GM20000 (cell line): ENCODE data around the gene CENPP.

Experiments used
- DNase-seq: peaks from one replicate; pipeline ENCODE4 v3.0.0; 2012; ENCODE audit warnings: low spot score
- TF ChIP-seq, protein P1 (sequence below): IDR thresholded peaks from 2 replicates; pipeline ENCODE4 v1.5.1; 2012; ENCODE audit warnings: mild to moderate bottlenecking, control low read depth; ENCODE audit errors: extremely low read depth, missing control alignments

CENPP gene

DNA sequence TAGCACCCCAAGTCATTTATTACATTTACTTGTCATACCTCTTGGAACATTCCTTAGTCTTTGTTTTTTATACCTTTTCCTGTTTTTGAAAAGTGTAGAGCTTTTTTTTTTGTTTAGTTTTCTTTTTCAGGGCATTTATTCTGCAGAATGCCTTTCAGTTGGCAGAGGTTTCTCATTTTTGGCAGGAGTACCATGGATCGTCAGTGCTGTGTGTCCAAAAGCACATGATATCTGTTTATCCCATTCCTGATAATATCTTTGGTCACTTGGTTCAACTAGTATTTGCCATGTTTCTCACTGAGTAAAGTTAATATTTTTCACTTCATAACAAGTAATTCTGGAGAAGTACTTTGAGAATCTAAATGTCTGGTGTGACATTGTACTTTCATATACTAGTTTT is 67.9 kb downstream of the CENPP start:
- TF ChIP-seq, protein P1, sequence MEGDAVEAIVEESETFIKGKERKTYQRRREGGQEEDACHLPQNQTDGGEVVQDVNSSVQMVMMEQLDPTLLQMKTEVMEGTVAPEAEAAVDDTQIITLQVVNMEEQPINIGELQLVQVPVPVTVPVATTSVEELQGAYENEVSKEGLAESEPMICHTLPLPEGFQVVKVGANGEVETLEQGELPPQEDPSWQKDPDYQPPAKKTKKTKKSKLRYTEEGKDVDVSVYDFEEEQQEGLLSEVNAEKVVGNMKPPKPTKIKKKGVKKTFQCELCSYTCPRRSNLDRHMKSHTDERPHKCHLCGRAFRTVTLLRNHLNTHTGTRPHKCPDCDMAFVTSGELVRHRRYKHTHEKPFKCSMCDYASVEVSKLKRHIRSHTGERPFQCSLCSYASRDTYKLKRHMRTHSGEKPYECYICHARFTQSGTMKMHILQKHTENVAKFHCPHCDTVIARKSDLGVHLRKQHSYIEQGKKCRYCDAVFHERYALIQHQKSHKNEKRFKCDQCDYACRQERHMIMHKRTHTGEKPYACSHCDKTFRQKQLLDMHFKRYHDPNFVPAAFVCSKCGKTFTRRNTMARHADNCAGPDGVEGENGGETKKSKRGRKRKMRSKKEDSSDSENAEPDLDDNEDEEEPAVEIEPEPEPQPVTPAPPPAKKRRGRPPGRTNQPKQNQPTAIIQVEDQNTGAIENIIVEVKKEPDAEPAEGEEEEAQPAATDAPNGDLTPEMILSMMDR, result no peak
- DNase-seq, result no peak

GRCh38 chr9:92395617-92396016 is 69.9 kb downstream of the CENPP start:
- TF ChIP-seq, protein P1, result no peak
- DNase-seq, result no peak

DNA sequence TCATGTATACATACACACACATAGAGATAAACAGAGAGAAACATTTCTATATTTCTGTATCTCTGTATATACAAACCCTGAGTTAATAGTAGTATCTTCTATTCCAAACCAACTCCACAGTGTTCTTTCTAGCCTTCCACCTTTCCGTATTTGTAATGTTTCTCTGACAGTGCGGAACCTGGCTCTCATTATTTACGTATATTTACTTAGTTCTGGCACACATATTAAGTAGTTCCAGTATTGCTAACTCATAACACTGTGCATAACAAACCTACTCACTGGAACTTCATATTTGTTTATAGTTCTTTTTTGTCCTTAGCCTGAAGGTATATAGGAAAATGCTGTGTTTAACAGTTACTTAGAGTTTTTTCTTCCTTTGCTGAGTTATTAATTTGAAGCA is 72.1 kb downstream of the CENPP start:
- TF ChIP-seq, protein P1, result no peak
- no peak for DNase-seq

DNA sequence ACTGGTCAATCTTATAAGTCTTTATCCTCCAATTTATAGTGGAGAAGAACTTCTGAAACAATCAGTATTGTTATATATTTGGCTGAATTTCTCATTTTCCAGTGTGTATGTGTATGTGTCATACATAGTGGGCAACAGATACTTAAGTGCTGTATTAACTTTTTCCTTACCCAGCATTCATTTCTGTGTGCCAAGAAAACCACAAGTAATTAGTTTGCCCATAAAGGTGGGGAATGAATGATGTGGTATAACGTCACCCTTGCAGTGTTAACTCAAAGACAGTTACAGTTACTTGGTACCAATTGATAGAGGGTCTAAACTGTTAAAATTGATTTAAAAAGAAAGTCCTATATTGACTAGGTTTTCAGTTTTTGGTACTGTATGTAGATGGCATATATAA is 76.6 kb downstream of the CENPP start:
- DNase-seq, result no peak
- TF ChIP-seq, protein P1, result no peak

GRCh38 chr9:92402826-92403745 is 77.3 kb downstream of the CENPP start:
- TF ChIP-seq, protein P1, result no peak
- DNase-seq, result no peak

- TF ChIP-seq, protein P1, result no peak
- DNase-seq, result no peak
Observed at GRCh38 chr9:92404042-92404836, 78.5 kb downstream of the CENPP start, which contains the start of gene OGN. Gene OGN (minus strand): TSS chr9:92404578. CDS start chr9:92403407, 1,171 bp downstream.

DNA sequence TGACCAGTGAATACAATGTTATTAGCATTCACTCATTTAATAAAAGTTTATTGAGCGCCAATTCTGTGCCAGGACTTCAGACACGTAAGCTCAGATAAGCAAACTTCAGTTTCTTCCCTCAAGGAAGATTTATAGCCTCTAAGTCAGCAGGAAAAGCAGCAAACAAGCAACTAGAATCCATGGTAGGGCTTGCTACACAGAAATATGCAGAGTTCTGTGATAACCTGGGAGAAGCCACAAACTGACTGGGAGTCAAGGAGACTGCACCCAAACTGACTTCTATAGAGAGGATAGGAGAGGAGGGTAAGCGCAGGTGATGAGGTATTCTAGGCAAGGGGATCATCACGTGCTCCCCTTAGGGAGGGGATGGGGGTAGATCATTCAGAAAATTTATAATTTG is 80.1 kb downstream of the CENPP start:
- TF ChIP-seq, protein P1, result no peak

More for the DNA sequence above, 80.1 kb downstream of the CENPP start:
- DNase-seq, result no peak
